Jurkat, Clone E6-1 (cell line): ENCODE results near the gene GAS2L1.

Experiments used
- DNase-seq: peaks from one replicate; pipeline ENCODE4 v3.0.0-alpha.2; 2011; ENCODE audit warnings: low read depth, low spot score
- H3K4me3 ChIP-seq: 2 replicates; pipeline ENCODE4 v1.5.1; 2011; ENCODE audit warnings: mild to moderate bottlenecking, low read length, control low read depth, moderate library complexity

Gene GAS2L1

DNA sequence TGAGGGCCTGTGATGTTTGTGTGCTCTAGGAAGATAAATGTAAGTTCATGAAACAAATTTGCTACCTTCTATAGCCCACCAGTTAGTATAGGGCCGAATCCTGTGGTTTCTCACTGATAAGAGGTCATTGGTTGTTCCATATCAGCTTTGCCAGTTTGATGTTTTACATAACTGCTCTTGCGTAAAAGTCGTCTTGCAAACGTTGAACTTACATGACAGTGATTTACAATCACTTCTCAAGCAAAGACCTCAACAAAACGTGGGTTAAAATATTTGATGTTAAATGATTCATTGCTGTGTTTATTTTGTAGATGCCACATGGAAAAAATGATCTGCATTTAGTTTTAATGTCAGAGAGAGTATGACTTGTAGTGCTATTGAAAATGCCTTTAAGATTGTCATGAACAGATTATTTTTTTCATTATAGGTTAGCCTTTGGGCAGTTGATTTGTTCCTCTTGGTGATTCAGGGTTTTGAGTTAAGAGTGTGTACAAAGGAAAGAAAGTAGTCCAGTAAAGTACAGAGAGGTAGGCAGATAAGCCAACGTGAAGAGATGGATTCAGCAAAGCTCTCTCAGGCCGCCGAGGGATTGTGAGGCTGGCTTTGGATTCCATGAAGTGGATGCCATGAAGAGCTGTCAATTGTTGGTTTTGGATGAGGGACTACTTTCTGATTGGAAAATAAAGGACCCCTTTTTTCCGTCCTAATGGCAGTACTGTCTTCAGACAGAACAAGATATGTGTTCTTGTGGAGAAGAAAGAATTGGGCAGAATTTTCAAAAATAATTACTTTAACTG is 35.8 kb upstream of the GAS2L1 start:
- peak overlapping the region; percentile 69 for H3K4me3 ChIP-seq
- DNase-seq = no peak

GRCh38 chr22:29272624-29273023 is 33.8 kb upstream of the GAS2L1 start:
- no peak overlapping the region for H3K4me3 ChIP-seq
- DNase-seq = no peak

GRCh38 chr22:29275167-29275566 is 31.3 kb upstream of the GAS2L1 start:
- no peak overlapping the region for H3K4me3 ChIP-seq
- no peak for DNase-seq

DNA sequence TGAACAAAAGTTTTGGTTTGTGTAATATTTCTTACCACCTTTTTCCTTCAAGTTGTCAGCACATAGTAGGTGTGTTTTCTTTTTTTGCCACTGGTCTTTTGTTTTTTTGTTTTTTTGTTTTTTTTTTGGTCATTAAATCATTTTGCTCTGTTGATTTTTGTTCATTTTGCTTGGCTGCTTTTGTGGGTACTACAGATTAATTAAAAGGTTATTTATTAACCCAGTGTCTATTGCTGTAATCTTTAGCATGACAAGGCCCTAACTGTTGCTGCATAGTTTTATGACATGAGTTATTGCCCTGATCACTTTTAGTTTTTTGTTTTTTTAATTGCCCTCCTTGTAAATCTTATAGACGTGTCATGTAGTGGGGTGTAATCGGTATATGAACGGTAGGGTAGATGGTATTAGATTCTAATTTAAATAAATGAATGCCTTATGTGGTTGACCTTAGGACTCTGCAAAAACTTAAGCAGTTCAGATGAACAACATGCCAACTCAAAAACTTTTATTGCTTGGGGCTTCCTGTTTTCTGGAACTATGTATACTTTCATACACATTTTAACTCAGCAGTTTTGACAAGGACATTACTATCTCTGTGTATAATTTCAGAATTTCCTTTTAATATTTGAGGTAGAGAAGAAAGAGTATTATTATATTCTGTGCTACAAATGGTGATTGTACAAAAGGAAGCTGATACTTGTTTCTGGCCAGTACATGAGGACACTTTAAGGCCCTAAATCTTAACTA is 30.5 kb upstream of the GAS2L1 start:
- no peak for DNase-seq
- no peak overlapping the region for H3K4me3 ChIP-seq

GRCh38 chr22:29277927-29278326 is 28.5 kb upstream of the GAS2L1 start:
- no peak overlapping the region for H3K4me3 ChIP-seq

DNA sequence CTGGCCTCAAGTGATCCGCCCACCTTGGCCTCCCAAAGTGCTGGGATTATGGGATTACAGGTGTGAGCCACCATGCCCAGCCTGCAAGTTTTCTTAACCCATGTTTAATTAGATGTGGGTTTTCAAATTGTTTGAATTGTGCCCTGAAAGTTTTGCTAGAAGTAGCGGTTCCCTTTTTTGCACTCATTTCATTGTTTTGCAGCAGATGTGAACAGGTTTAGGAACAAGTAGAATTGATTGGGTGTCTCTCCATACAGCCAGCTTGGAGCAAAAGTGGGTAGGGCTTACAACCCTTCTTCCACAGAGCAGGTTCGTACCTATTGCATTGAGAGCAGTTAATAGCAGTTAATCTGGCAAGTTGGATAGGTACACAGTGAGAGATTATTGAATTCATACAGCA is 22.3 kb upstream of the GAS2L1 start:
- no peak overlapping the region for H3K4me3 ChIP-seq
- no peak for DNase-seq

More at GRCh38 chr22:29277927-29278326, 28.5 kb upstream of the GAS2L1 start:
- DNase-seq = no peak

GRCh38 chr22:29288837-29289236 is 17.6 kb upstream of the GAS2L1 start:
- no peak for DNase-seq
- no peak overlapping the region for H3K4me3 ChIP-seq

GRCh38 chr22:29290061-29290460 is 16.4 kb upstream of the GAS2L1 start:
- no peak overlapping the region for H3K4me3 ChIP-seq
- no peak for DNase-seq

DNA sequence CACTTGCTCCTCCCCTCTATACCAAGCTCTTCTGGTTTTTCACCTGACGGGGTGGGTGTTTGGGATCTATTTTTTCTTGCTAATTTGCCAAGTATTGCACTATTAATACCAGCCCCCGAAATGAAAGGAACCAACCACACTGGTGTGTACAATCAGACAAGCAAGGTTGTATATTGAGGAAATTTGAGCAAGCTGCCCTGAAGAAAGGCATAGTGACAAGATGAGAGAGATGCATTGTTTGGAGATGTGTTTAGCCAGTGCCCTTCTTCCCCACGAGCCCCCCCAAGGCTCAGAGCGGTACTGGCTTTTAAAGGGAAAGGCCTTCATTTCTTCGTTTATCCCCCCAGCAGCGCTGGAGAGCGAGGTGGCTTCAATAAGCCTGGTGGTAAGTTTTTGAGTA is 15.2 kb upstream of the GAS2L1 start:
- no peak for DNase-seq
- H3K4me3 ChIP-seq = no peak overlapping the region

DNA sequence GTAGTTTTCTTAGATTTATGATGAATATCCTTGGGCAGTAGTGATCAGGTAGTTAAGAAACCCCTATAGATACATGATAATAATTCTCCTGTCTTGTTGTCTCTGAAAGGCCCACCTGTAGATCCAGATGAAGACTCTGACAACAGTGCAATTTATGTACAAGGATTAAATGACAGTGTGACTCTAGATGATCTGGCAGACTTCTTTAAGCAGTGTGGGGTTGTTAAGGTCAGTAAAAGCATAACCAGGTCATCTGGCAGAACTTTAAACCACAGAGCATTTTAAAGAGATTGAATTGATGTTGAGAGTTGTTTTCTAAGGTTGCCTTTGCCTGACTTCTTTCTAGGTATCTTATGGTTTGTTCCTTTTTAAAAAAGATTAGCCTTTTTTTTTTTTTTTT is 14.1 kb upstream of the GAS2L1 start:
- DNase-seq = no peak
- H3K4me3 ChIP-seq = no peak overlapping the region

- H3K4me3 ChIP-seq = no peak overlapping the region
- DNase-seq = no peak
These were observed 7.8 kb upstream of the GAS2L1 start for GRCh38 chr22:29298641-29299040.

DNA sequence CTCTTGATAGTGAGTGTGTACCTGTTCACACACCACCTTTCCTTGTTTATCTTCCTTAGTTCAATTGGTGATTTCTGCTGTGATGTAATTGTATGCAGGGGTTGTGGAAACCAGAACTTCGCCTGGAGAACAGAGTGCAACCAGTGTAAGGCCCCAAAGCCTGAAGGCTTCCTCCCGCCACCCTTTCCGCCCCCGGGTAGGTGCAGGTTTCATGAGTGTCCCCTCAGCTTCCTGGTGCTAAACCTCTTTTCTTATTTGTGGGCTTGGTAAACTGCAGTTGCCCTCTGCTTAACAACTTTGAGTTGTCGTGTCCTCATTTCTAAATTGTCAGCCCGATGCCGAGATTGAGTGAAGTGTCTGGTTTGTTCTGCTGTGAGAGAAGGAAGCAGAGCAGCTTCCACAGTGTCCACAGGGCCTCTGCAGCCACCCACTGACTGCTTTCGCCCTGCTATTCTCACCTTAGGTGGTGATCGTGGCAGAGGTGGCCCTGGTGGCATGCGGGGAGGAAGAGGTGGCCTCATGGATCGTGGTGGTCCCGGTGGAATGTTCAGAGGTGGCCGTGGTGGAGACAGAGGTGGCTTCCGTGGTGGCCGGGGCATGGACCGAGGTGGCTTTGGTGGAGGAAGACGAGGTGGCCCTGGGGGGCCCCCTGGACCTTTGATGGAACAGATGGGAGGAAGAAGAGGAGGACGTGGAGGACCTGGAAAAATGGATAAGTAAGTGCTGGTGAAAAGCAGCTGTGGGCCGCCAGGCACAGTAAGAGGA is 7.1 kb upstream of the GAS2L1 start:
- DNase-seq = no peak
- H3K4me3 ChIP-seq = no peak overlapping the region

GRCh38 chr22:29300467-29300806 is 6.0 kb upstream of the GAS2L1 start:
- H3K4me3 ChIP-seq = no peak overlapping the region
- DNase-seq = no peak

DNA sequence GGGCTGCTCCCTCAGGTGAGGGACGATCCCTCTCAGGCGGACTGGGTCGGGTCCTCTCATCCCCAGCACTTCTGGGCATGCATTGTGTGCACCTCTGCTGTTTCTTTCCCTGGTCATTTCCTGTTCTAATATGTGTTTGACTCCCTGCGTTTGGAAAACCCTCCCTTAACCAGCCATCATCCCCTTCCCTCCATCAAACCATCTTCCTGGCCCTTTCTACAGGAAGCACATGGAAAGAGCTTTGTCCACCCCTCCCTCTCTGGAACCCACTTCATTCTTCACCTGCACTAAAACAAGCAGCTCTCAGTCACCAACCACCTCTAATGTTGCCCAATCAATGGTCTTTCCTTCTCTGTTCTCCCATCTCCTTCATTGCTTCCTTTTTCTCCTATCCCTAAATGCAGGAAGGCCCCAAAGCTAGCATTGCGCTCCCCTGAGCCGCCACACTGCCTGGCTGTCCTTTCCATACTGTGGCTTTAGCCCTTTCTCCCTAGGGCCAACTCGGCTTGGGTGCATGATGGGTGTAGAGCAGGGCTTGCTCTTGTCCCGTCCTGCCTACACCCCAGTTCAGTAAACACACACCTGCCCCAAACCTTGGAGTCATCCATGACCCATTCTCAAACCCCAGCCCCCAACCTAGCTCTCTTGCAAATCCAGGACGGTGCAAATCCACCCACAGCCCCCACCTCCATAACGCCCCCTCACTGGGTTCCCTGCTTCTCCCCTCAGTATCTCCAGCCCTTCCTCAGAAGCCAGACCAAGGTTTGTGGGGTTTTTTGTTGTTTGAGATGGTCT is 5.4 kb upstream of the GAS2L1 start:
- DNase-seq = no peak
- no peak overlapping the region for H3K4me3 ChIP-seq

GRCh38 chr22:29301716-29302401 is 4.6 kb upstream of the GAS2L1 start:
- no peak overlapping the region for H3K4me3 ChIP-seq
- DNase-seq = no peak

DNA sequence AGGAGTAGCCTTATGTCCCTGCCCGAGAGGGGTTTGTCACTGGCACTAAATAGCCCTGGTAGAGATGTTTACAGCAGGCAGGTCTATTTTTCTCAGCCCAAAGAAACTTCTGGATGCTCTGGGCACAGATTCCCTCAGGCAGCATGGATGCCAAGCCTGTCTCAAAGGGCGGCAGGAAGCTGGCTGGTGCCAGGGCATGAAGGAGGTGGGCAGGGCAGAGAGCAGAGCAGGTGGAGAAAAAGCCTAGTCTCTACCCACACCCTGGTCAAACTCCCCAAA is 4.1 kb upstream of the GAS2L1 start:
- H3K4me3 ChIP-seq = no peak overlapping the region
- DNase-seq = no peak

- no peak overlapping the region for H3K4me3 ChIP-seq
- DNase-seq = no peak
These were observed 3.6 kb upstream of the GAS2L1 start for GRCh38 chr22:29302681-29303465.

- H3K4me3 ChIP-seq = peak overlapping the region; percentile 78
- DNase-seq = no peak
These were observed 645 bp upstream of the GAS2L1 start for GRCh38 chr22:29305836-29306174.
